ENCODE measurements around the gene TBC1D16.

TBC1D16 gene

GRCh38 chr17:79951361-79952264, 84.1 kb downstream of the TBC1D16 start:
- DNase-seq (ENCODE audit: low read depth in 2 of 2), result no peak

DNA sequence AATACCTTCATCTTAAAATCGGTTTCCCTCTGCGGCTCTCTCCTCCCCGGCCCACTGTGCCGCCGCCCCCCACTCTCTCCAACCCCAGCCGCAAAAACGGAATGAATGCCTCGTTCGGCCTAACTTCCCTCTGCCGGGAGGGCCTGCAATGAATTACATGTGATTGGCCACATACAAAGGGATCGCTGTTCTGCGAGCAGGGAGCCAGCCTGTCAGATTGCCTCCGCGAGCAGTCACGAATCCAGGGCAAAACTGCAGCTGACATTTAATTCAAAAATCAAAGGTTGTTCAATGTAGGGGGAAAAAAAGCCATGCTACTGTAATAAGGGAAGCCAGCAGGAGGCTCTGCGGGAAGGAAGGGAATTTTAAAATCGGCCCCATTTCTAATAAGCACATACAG, 84.9 kb downstream of the TBC1D16 start:
- DNase-seq (ENCODE audit: low read depth in 2 of 2), result no peak

- no peak for DNase-seq (ENCODE audit: low read depth in 2 of 2)
These were observed 85.4 kb downstream of the TBC1D16 start for GRCh38 chr17:79950306-79950705.

GRCh38 chr17:79949656-79950209, 85.9 kb downstream of the TBC1D16 start:
- DNase-seq (ENCODE audit: low read depth in 2 of 2), result no peak

DNA sequence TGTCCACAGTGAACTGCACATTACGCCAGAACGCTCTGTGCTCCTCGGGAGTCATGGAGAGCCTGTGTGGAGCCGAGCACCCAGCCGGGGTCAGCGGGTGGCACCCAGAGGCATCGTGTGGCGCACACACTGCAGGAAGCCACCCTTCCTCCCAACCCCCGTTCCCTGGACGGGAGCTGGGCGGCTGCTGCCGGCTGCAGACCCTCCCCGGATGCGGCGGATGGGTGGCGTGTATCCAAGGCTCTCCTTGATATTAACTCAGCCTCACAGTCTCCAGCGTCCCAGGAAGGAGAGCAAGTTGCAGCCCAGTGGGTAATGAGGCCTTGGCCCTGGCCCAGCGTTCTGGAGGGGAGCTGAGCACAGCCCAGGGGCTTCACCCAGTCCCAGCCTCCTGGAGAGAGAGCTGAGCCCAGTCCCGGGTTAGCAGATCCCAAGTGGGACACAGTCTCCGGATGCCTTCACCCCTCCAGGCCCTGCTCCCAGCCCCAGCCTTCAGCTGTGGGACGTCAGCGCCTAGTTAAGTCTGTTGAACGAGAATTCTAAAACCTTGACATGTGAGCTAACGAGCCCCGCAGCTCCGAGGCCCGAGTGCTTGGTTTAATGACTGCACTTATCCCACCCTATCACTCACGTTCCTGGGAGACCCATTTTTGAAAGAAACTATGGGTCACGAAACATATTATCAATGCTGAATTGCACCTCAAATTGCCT, 86.6 kb downstream of the TBC1D16 start:
- DNase-seq (ENCODE audit: low read depth in 2 of 2), result no peak

GRCh38 chr17:79948406-79948944, 87.2 kb downstream of the TBC1D16 start:
- no peak for DNase-seq (ENCODE audit: low read depth in 2 of 2)

DNA sequence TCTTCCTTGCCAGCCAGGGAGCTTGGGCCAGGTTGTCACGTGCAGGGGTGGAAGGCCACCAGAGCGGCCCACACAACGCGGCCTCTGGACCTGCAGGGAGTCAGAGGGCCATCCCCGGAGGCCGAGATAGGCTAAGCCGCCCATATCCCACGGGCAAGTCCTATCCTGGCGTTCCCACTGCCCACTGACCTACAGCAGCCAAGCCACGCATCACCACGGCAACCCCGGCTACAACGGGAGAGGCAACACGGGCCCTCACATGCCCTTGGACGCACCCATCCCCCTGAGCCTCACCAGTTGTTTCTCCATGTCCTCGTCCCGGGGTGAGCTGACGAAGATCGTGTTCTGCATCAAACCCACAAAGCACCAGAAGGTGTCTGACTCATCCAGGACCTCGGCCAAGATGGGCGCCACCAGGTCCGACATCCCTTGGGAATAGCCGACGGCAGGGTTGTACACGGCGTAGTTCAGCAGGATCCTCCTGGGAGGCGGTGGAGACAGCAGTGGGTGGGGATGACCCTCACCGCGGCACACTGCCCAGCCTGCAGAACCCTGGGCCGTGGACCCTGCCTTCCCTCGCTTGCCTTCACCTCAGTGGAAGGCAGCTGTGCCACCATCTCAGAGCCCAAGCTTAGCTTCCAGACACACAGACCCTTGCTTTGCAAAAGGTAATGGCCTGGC, 88.2 kb downstream of the TBC1D16 start:
- DNase-seq (ENCODE audit: low read depth in 2 of 2), result no peak

GRCh38 chr17:79946352-79947231, 89.1 kb downstream of the TBC1D16 start:
- no peak for DNase-seq (ENCODE audit: low read depth in 2 of 2)

DNA sequence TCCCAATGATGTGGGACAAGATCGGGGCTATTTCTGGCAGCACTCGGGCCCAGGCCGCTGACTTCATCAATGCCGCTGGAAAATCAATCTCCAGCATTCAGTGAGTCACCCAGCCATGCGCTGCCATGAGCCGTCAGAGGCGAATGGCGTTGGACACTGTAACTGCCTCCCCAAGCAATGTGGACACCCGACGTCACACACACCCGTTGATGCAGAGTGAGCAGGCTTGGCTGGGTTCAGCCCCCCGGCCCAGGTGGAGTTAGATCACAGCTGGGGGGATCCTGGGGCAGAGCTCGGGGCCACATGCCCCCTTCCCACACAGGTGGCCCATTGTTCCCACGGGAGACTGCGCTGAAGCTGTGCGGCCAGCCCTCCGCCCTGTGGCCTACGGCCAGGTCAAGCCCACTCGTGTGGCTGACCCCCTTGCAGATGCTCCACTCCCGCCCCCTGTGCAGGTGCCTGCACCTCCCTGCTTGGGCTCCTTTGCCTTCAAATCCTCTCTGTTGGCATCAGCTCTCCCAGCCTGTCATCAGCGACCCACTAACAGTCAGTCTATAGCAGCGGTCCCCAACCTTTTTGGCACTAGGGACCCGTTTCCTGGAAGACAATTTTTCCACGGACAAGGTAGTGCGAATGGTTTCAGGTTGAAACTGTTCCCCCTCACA, 89.9 kb downstream of the TBC1D16 start:
- DNase-seq (ENCODE audit: low read depth in 2 of 2), result no peak

DNA sequence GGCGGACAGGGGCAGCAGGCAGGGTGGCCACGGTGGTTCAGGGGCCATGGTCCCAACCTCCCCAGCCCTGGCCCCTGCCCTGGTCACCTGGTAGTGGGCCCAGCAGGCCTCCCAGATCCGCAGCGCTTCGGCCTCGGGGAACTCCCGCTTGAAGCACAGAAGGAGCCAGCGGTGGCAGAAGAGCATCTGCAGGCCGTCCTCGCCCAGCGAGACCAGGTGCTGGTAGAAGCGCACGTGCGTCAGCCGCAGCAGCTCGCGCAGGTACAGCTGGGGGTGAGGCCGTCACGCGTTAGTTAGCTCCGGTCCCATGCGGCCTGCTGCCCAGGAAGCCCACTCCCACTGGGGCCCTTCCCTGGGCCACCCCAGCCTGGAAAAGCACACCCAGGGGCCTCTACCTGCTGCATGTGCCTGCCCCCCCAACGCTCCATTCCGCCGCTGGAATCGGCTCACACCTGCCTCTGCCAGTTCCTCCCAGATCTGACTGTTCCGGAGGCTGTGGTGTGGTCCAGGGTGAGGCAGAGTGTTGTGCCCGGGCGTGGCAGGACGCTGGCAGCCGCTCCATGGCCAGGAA, 90.8 kb downstream of the TBC1D16 start:
- DNase-seq (ENCODE audit: low read depth in 2 of 2), result no peak

GRCh38 chr17:79944251-79944812, 91.3 kb downstream of the TBC1D16 start:
- no peak for DNase-seq (ENCODE audit: low read depth in 2 of 2)

DNA sequence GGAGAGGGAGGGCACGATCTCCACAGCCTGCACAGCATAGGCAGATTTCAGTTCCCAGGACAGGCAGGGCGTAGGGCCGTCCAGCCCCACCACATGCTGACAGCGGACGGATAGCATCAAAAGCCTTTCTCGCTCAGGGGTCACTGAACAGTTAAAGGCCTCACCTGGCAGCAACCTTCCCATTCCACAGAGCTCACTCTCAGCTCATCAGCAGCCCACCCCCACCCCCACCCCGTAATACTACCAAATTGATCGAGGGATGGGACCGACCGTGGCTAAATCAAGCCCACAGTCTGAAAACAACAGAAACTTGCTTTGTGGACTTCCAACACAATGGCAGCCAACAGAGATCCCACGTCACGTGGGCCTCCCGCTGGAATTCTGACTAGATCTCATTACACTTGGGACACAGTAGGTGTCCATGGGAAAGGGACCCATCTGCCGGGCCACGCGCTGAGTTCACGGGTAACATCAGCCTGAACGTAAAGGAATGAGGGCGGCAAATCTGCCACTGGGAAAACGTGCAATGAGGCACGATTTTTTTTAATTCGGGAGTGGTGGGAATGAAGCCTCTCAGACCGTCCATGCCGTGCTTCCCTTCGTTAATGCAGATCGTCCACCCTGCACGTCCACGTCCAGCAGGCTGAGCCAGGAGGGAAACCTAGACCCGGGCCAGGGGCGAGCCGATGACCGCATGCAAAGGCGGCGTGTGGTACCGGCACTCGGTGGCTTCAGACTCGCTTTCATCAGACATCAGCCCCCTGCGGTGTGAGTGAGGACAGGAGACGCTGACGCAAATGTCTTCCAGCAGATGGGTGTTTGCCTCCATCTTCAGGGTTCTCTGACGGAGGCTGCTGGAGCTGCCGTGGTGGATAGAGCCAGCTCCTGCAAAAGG, 92.1 kb downstream of the TBC1D16 start:
- no peak for DNase-seq (ENCODE audit: low read depth in 2 of 2)

DNA sequence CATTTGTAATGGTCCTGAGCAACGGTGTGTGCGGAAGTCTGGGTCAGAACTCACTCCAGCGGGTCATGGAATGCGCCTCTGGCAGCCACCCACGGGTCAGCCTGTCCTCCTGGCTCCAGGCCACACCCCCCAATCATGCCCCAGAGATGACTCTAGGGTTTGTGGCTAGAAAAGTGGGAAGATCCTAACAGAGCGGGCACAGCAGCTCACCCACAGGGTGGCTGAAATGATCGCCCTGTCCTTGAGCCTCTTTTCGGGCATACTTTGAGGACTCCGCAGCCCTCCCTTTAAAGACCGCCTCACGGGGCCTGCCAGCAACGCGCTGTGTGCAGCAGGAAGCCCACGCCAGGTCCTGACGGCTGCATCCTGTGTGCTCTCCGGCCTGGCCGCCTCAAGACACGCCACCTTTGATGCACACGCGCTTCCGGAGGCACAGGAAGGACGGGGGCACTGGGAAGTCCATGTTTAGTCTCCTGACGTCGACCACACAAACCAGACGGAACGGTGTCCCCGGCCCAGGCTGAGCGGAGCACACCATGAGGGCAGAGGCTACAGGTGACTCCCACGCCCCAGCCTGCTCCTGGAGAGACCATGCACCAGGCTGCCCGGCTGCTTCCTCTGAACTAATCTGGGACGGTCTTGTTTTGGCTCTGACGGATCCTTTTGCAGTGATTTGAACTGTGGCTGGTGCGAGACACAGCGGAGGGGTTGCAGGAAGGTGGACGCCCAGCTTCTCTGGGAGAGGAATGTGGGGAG, 92.9 kb downstream of the TBC1D16 start:
- DNase-seq (ENCODE audit: low read depth in 2 of 2), result no peak

- DNase-seq (ENCODE audit: low read depth in 2 of 2), result no peak
These were observed 93.7 kb downstream of the TBC1D16 start for GRCh38 chr17:79942011-79942405.

DNA sequence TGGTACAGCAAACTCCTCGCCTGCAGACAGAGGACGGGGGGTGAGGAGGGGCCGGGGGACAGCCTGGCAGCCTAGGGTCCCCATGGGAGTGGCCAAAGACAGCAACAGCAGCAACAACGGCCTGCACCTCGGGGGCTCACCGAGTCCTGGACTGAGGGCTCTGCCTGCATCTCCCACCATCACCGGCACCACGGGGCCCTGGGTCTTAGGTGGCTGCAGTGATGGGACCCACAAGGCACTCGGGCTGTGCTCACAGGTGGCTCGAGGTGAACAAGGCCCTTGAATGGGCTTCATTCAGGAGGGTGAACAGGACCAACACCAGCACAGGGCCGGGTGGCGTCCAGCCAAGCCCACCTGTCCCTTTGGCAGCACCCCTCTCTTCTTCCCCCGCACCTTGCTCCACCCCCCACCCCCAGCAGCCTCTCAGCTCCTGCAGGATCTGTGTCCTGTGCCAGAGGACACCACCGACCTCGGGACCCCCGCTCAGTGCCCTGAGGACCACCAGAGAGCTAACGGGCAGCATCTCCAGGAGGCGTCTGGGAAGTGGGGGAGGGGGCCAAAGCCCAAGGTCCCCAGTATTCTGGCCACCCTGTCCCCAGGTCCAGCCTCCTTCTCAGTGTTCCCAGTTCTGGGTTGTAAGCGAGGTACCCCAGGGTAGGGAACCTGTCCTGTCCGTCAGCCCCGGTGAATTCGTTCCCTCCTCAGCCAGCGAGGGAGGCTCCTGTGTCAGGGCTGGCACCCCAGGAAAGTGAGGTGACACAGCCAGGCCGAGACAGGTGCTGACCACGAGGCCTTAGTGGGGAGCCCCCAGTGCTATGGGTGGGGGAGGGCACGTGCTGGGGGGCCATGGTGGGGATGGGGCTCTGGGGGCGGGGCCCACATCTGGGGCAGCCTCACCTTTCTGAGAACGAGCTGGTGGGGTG, 94.3 kb downstream of the TBC1D16 start:
- DNase-seq (ENCODE audit: low read depth in 2 of 2), result no peak

GRCh38 chr17:79940459-79941087, 95.1 kb downstream of the TBC1D16 start:
- no peak for DNase-seq (ENCODE audit: low read depth in 2 of 2)
